ENCODE measurements around the gene SLC3A2.
"Not testable (repeated sequence)": the region's sequence is repeated elsewhere in the genome, so short reads cannot be mapped to it uniquely, and the experiment has no call there.

The SLC3A2 gene

GRCh38 chr11:62931499-62932278 lies 51.0 kb downstream of the SLC3A2 start:
- DNase-seq: no peak

GRCh38 chr11:62933285-62933684 lies 52.6 kb downstream of the SLC3A2 start:
- DNase-seq: no peak

DNA sequence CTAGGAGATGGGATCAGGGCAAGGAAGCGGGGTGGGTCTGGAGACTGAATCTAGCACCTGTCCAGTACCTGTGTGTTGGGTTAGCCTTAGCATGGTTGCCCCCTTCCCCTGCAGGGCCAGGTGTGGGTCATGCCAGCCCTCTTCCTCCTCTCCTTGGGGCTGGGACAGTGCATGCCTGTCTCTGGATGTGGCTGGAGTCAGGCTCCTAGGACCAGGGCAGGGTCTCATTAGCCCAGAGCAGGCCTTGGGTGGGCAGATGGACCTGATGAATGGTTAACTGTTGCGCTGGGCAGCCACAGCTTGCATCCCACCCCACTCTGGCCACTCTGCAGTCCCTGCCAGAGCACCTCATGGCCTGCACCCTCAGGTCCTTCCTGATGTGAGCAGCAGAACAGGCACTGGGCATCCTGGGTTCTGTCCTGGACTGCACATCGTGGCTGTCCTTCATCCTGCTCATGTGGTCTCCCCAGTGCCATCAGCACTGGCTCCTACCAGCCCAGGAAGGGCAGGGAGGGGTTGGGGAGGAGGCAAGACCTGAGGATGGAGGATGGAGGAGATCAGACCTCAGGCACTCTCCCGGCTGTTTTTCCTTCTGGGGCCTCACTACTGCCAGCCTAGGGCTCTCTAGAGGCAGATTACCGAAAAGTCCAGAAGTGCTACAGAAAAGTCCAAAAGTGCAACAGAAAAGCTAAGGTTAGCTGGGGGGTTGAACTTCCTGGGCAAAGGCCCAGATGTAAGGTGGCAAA lies 53.2 kb downstream of the SLC3A2 start:
- DNase-seq: no peak

- no peak for DNase-seq
These were observed 53.7 kb downstream of the SLC3A2 start for GRCh38 chr11:62934496-62934785.

DNA sequence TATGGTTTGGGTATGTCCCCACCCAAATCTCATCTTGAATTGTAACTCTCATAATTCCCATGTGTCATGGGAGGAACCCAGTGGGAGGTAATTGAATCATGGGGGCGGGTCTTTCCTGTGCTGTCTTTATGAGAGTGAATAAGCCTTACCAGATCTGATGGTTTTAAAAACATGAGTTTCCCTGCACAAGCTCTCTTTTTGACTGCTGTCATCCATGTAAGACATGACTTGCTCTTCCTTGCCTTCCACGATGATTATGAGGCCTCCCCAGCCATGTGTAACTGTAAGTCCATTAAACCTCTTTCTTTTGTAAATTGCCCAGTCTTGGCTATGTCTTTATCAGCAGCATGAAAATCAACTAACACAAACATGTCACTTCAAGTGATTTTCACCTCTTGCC lies 56.8 kb downstream of the SLC3A2 start:
- DNase-seq: not testable (repeated sequence)
